Measurements from ENCODE around the gene IGFBPL1. TPM values are rescaled to one million over a fixed set of nuclear protein-coding genes. Genes with fewer than 3 reads are reported as not detected.

Gene IGFBPL1
- total and polyA plus RNA-seq, 2 of the 13 experiments (the other 11 are each of a cell fraction or from before 2014, with no cell fraction given) = 0.24 TPM; not detected in 1

DNA sequence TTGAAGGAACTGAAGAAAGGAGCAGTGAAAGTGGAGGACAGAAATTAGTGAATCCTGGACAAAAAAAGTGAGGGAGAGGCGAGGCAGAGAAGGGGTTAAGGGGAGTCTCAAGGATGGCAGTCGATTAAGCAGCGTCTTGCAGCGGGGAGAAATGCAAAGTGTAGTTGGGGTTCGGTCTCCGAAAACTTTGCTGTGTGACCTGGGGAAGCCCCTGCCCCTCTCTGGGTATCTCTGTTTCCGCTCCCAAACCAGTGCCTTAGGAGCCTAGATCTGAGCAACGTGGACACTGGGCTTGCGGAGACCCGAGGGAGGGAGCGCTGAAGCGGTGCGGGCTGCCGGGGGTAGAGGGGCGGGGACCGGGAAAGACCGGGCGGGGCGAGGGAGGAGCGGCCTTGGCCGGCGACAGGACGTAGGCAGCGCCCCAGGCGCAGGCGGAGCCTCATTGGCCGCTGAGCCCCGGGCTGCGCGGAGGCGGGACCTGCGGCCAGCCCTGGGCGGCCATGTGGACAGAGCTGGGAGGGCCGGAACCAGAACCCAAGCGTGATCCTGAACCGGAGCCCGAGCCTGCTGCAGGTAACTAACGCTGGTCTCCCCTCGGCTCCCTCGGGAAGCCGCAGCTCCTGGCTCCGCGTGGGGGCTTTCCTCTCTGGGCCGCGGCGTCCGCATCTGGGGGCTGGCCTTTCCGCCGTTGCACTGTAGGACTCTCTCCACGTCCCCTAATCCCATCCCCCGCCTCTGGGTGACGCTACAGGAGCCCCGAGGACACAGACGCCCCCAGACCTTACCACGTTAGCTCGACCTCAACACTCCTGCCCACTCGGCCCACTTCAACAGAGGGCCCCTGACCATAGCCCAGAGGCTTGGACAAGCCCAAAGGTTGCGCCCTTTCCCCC lies 31.8 kb downstream of the IGFBPL1 start, which contains the start of gene ALDH1B1 (continued):
- TF ChIP-seq ZNF318 (CRISPR knock-in tag; IDR thresholded peaks at IDR 0.05) (no peak), TFAP4 (IDR thresholded peaks at IDR 0.05; ENCODE audit: borderline replicate concordance, low read depth) (peak; percentile 57; the same call in 1 of the 2 replicates), ZFP1 (CRISPR knock-in tag; IDR thresholded peaks at IDR 0.05) (no peak), HMGXB4 (CRISPR knock-in tag; IDR thresholded peaks at IDR 0.05; ENCODE audit: borderline replicate concordance in 1 of 2, low read depth in 1 of 2) (peak; percentile 80 to 83), MIER2 (CRISPR knock-in tag; IDR thresholded peaks at IDR 0.05) (no peak), FOXK1 (CRISPR knock-in tag; IDR thresholded peaks at IDR 0.05; ENCODE audit: borderline replicate concordance, low read depth) (peak; percentile 17; the same call in 1 of the 2 replicates), ZSCAN12 (CRISPR knock-in tag; IDR thresholded peaks at IDR 0.05) (peak; percentile 71; the same call in 1 of the 2 replicates), TEAD2 (CRISPR knock-in tag; IDR thresholded peaks at IDR 0.05) (no peak), GLI4 (CRISPR knock-in tag; IDR thresholded peaks at IDR 0.05; ENCODE audit: borderline replicate concordance) (peak; percentile 50; the same call in 1 of the 2 replicates), SRSF9 (IDR thresholded peaks at IDR 0.05; ENCODE audit: borderline replicate concordance, insufficient read depth, low read depth, low read length, poor library complexity, severe bottlenecking) (no peak), POLR2G (IDR thresholded peaks at IDR 0.05; ENCODE audit: low read depth, low read length) (peak; percentile 79)
- TF ChIP-seq, protein P1, sequence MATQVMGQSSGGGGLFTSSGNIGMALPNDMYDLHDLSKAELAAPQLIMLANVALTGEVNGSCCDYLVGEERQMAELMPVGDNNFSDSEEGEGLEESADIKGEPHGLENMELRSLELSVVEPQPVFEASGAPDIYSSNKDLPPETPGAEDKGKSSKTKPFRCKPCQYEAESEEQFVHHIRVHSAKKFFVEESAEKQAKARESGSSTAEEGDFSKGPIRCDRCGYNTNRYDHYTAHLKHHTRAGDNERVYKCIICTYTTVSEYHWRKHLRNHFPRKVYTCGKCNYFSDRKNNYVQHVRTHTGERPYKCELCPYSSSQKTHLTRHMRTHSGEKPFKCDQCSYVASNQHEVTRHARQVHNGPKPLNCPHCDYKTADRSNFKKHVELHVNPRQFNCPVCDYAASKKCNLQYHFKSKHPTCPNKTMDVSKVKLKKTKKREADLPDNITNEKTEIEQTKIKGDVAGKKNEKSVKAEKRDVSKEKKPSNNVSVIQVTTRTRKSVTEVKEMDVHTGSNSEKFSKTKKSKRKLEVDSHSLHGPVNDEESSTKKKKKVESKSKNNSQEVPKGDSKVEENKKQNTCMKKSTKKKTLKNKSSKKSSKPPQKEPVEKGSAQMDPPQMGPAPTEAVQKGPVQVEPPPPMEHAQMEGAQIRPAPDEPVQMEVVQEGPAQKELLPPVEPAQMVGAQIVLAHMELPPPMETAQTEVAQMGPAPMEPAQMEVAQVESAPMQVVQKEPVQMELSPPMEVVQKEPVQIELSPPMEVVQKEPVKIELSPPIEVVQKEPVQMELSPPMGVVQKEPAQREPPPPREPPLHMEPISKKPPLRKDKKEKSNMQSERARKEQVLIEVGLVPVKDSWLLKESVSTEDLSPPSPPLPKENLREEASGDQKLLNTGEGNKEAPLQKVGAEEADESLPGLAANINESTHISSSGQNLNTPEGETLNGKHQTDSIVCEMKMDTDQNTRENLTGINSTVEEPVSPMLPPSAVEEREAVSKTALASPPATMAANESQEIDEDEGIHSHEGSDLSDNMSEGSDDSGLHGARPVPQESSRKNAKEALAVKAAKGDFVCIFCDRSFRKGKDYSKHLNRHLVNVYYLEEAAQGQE (IDR thresholded peaks at IDR 0.05; ENCODE audit: borderline replicate concordance in 1 of 2, low read depth in 1 of 2, low read length in 2 of 2) = no peak

Measured in HepG2 (cell line).